ENCODE results near the gene LAMB2. TPM values are rescaled to one million over a fixed set of nuclear protein-coding genes. Genes with fewer than 3 reads are reported as not detected.

LAMB2 gene
- total RNA-seq, 2 experiments from 2014 or later, result 0.36 to 0.60 TPM

DNA sequence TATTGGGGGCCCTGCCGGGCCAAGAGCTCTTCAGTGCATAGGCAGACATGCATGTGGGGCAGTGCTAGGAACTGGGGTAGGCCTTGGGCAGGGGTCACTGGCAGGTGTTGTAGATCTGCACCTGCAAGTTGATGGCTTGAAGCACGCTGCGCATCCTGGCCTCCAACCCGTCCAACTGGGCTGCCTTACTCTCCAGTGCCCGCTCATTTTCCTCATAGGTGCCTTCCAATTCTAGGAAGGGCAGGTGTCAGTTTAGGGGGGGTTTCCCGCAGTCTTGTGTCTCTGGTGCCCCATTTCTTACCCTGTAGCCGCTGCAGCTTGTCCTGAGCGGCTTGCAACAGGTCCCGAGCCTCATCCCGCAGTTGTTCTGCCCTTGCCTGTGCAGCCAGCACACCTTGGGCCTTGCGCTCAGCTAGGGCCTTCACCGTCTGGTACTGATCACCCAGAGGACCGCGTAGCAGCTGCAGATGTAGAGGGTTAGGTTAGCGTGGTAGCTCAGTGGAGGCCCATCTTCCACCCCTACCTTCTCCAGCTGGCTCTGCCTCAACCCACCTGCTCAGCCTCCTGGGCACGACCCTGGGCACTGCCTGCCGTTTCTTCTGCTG lies 11.6 kb downstream of the LAMB2 start:
- Mint-ChIP-seq H3K36me3 (ENCODE audit: low read depth) (peaks cover 27% of the 10 kb centered on the region), H3K9me3 (no peaks in the 10 kb centered on the region), H3K27me3 (no peaks in the 10 kb centered on the region), H3K4me1 (ENCODE audit: low read depth) (peaks cover 23% of the 10 kb centered on the region), H3K27ac (peak overlapping the region; percentile 95), H3K4me3 (peak overlapping the region; percentile 93)
- TF ChIP-seq, protein P1, sequence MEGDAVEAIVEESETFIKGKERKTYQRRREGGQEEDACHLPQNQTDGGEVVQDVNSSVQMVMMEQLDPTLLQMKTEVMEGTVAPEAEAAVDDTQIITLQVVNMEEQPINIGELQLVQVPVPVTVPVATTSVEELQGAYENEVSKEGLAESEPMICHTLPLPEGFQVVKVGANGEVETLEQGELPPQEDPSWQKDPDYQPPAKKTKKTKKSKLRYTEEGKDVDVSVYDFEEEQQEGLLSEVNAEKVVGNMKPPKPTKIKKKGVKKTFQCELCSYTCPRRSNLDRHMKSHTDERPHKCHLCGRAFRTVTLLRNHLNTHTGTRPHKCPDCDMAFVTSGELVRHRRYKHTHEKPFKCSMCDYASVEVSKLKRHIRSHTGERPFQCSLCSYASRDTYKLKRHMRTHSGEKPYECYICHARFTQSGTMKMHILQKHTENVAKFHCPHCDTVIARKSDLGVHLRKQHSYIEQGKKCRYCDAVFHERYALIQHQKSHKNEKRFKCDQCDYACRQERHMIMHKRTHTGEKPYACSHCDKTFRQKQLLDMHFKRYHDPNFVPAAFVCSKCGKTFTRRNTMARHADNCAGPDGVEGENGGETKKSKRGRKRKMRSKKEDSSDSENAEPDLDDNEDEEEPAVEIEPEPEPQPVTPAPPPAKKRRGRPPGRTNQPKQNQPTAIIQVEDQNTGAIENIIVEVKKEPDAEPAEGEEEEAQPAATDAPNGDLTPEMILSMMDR (IDR thresholded peaks at IDR 0.05), result no peak
- DNase-seq (peak in 1 of 14 experiments; percentile 3), ATAC-seq (ENCODE audit: poor library complexity) (no peak)
- Histone ChIP-seq H3K4me1 (ENCODE audit: insufficient read depth, low read length) (peaks cover 30% of the 10 kb centered on the region), H3K9me3 (ENCODE audit: control insufficient read depth in 1 of 2, insufficient read depth in 1 of 2, low read length in 2 of 2) (no peaks in the 10 kb centered on the region), H3K27ac (ENCODE audit: low read depth in 1 of 2, low read length in 2 of 2) (peak overlapping the region; percentile 87 to 91), H3K27me3 (ENCODE audit: control insufficient read depth in 1 of 2, insufficient read depth in 2 of 2, low read length in 2 of 2) (no peaks in the 10 kb centered on the region), H3K36me3 (ENCODE audit: insufficient read depth, low read length) (peaks cover 27% of the 10 kb centered on the region), H3K4me3 (ENCODE audit: low read length) (peak overlapping the region; percentile 99)
- ChIA-PET POLR2A (interaction anchor here (0.6 to 3.3 kb wide), 25 partner anchors 11 to 1244 kb away, joined by 3 to 92 read pairs (median 4); partner anchors contain the start of genes ARIH2, CCDC71, DAG1 and IMPDH2), CTCF (interaction anchor here (1.4 to 3.5 kb wide), 4 partner anchors 27 to 99 kb away, joined by 3 to 27 read pairs (median 8); partner anchors contain the start of genes KLHDC8B, NDUFAF3 and QRICH1)
- intact Hi-C loops (cut with DNase I, micrococcal nuclease), result loop anchor here (2.0 to 10.0 kb wide), 4 partner anchors 26 to 554 kb away; partner anchors contain the start of genes APEH (in 1 of the 2), NDUFAF3 (in 1 of the 2) and QRICH1 (in 1 of the 2)

DNA sequence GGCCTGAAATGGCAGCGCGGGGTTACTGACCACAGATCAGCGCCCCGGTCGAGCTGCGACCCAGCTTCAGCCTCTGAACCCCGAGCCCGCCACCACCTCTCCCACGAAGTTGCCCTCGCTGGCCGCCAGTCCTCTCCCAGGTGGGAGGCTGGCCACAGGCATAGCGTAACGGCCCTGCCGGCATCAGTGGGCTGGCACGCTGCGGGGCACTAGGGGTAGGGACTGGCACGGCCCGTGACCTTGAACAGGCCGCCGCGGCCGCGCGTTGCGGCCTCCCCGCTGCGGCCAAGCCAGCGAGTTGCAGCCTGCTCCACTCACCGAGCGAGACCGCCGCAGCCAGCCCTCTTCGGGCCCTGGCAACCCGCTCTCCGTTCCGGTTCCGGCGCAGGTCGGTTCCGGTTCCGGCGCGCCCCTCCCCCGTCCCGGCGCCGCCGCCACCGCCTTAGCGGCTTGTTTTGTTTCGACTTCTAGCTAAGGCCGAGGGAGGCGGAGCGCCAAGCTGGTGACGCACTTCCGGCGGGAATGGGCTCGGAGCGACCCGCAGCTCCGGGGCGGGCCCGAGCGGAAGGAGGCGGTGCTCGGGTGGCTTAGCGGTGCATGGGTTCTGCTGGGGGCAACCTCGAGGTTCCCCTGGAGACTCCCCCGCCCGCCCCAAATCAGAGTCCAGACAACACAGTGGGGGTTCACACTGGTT lies 12.3 kb downstream of the LAMB2 start, which contains the start of gene USP19:
USP19 (minus strand) TSS at position 386 of the 694 bp plus-strand sequence. CDS start 1,678 bp downstream, outside the sequence.
- CTCF ChIA-PET, result interaction anchor here (1.4 to 3.5 kb wide), 4 partner anchors 27 to 99 kb away, joined by 3 to 27 read pairs (median 8); partner anchors contain the start of genes KLHDC8B, NDUFAF3 and QRICH1
- Histone ChIP-seq H3K27me3 (ENCODE audit: control insufficient read depth in 1 of 2, insufficient read depth in 2 of 2, low read length in 2 of 2) (no peaks in the 10 kb centered on the region), H3K4me1 (ENCODE audit: insufficient read depth, low read length) (peaks cover 30% of the 10 kb centered on the region), H3K4me3 (ENCODE audit: low read length) (peak within 1 kb of the TSS; percentile 99), H3K9me3 (ENCODE audit: control insufficient read depth in 1 of 2, insufficient read depth in 1 of 2, low read length in 2 of 2) (no peaks in the 10 kb centered on the region), H3K36me3 (ENCODE audit: insufficient read depth, low read length) (peaks cover 34% of the 10 kb centered on the region), H3K27ac (ENCODE audit: low read depth in 1 of 2, low read length in 2 of 2) (peak within 1 kb of the TSS; percentile 87 to 95)
- Mint-ChIP-seq H3K4me3 (peak within 1 kb of the TSS; percentile 93), H3K4me1 (ENCODE audit: low read depth) (peaks cover 23% of the 10 kb centered on the region), H3K27me3 (no peaks in the 10 kb centered on the region), H3K36me3 (ENCODE audit: low read depth) (peaks cover 34% of the 10 kb centered on the region), H3K9me3 (no peaks in the 10 kb centered on the region), H3K27ac (peak within 1 kb of the TSS; percentile 95)
- intact Hi-C loops (cut with DNase I, micrococcal nuclease), result loop anchor here (1.0 to 10.0 kb wide), 6 partner anchors 16 to 554 kb away; partner anchors contain the start of genes QARS1 (in 2 of the 2), APEH (in 1 of the 2), CCDC71 (in 1 of the 2) and NDUFAF3 (in 1 of the 2)
- DNase-seq (peak; percentile 86 to 98 (median 94)), ATAC-seq (ENCODE audit: poor library complexity) (peak; percentile 91)
- TF ChIP-seq, protein P1 (IDR thresholded peaks at IDR 0.05), result no peak
- POLR2A ChIA-PET, result interaction anchor here (0.6 to 3.3 kb wide), 26 partner anchors 11 to 1245 kb away, joined by 3 to 92 read pairs (median 4); partner anchors contain the start of genes ARIH2, CCDC71, DAG1 and IMPDH2

DNA sequence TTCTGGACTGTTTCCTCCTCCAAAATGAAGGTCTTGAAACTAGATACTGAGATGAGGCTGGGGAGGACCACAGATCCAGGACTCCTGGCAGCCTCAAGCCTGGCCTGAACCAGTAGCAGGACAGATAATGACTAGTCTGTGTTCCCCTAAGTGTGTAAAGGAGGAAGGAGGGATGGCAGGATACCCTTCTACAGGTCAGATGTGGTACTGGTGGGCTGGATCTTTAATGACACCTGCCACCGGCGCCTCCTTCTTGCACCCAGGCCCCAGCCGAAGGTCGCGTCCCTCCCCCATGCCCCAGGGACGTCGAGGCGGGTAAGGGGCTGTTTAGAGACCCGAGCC lies 12.8 kb downstream of the LAMB2 start:
- H3K27me3 ChIP-seq (ENCODE audit: control insufficient read depth in 1 of 2, insufficient read depth in 2 of 2, low read length in 2 of 2), result no peaks in the 10 kb centered on the region
- Mint-ChIP-seq H3K27ac (peak overlapping the region; percentile 95), H3K9me3 (no peaks in the 10 kb centered on the region), H3K36me3 (ENCODE audit: low read depth) (peaks cover 39% of the 10 kb centered on the region), H3K4me3 (peak overlapping the region; percentile 93), H3K4me1 (ENCODE audit: low read depth) (peaks cover 23% of the 10 kb centered on the region), H3K27me3 (no peaks in the 10 kb centered on the region)
- POLR2A ChIA-PET, result interaction anchor here (1.0 to 3.3 kb wide), 11 partner anchors 15 to 403 kb away, joined by 3 to 92 read pairs (median 5); partner anchors contain the start of genes ARIH2, IMPDH2, IP6K2 and NDUFAF3
- TF ChIP-seq, protein P1 (IDR thresholded peaks at IDR 0.05), result no peak
- H3K9me3 ChIP-seq (ENCODE audit: control insufficient read depth in 1 of 2, insufficient read depth in 1 of 2, low read length in 2 of 2), result no peaks in the 10 kb centered on the region
- peaks cover 39% of the 10 kb centered on the region for H3K36me3 ChIP-seq (ENCODE audit: insufficient read depth, low read length)
- intact Hi-C loops (cut with DNase I, micrococcal nuclease), result loop anchor here (1.0 to 10.0 kb wide), 6 partner anchors 16 to 555 kb away; partner anchors contain the start of genes QARS1 (in 2 of the 2), APEH (in 1 of the 2), CCDC71 (in 1 of the 2) and NDUFAF3 (in 1 of the 2)
- peaks cover 30% of the 10 kb centered on the region for H3K4me1 ChIP-seq (ENCODE audit: insufficient read depth, low read length)
- CTCF ChIA-PET, result interaction anchor here (1.4 to 3.5 kb wide), 4 partner anchors 26 to 98 kb away, joined by 3 to 27 read pairs (median 8); partner anchors contain the start of genes KLHDC8B, NDUFAF3 and QRICH1
- H3K4me3 ChIP-seq (ENCODE audit: low read length), result peak overlapping the region; percentile 99
- peak in 2 of 14 experiments; percentile 4 to 16 for DNase-seq
- H3K27ac ChIP-seq (ENCODE audit: low read depth in 1 of 2, low read length in 2 of 2), result peak overlapping the region; percentile 87 to 95
- peak; percentile 16 for ATAC-seq (ENCODE audit: poor library complexity)
